IMR-90 (cell line): Measurements from ENCODE around the gene PLXNA3. TPM values are rescaled to one million over a fixed set of nuclear protein-coding genes. Genes with fewer than 3 reads are reported as not detected.

Experiments
- ATAC-seq: fragments of 200-7000 bp; cut with Tn5 transposase; 2 replicates; pipeline ENCODE4 v1.9.1; 2020; ENCODE audit warnings: low read depth, mild to moderate bottlenecking, moderate library complexity
- BruUV-seq: library from RNA; stranded (reverse); fragments of 400-500 nt; replicated peaks from 2 replicates; lab custom pipeline; 2021; lab: Mats Ljungman, UMichigan
- CTCF ChIA-PET: fragments of 300-600 bp; formaldehyde crosslinking; extraction: SDS; loops from one replicate; lab custom pipeline; 2021; ENCODE audit warnings: antibody characterized with exemption; lab: Yijun Ruan, JAX
- POLR2A ChIA-PET: fragments of 300-600 bp; sonication (Branson Sonifier 250); formaldehyde crosslinking; loops from one replicate; lab custom pipeline; 2022; ENCODE audit warnings: antibody characterized with exemption; ENCODE audit not compliant: unreplicated experiment; lab: Charles Lee
- DNase-seq: peaks from one replicate; pipeline ENCODE4 v3.0.0; 2013
- H2AFZ ChIP-seq: replicated peaks from 2 replicates; pipeline ENCODE3; 2013; ENCODE audit warnings: low read length, mild to moderate bottlenecking; ENCODE audit not compliant: poor library complexity
- H2AK5ac ChIP-seq: 2 replicates; pipeline ENCODE4 v1.6.1; 2013; ENCODE audit warnings: low read depth, low read length, inconsistent platforms
- H2AK9ac ChIP-seq: replicated peaks from 2 replicates; pipeline ENCODE3; 2013; ENCODE audit warnings: mild to moderate bottlenecking, low read depth, low read length, moderate library complexity; ENCODE audit not compliant: poor library complexity
- H2BK120ac ChIP-seq: 2 replicates; pipeline ENCODE4 v1.6.1; 2013; ENCODE audit warnings: low read depth, low read length, inconsistent platforms
- H2BK15ac ChIP-seq: 3 replicates; pipeline ENCODE4 v1.6.1; 2013; ENCODE audit warnings: low read depth, low read length, inconsistent platforms
- H2BK20ac ChIP-seq: 2 replicates; pipeline ENCODE4 v1.6.1; 2013; ENCODE audit warnings: low read depth, mild to moderate bottlenecking, inconsistent platforms, low read length, moderate library complexity
- H2BK5ac ChIP-seq: 2 replicates; pipeline ENCODE4 v1.6.1; 2013; ENCODE audit warnings: mild to moderate bottlenecking, low read depth, low read length, inconsistent platforms; ENCODE audit not compliant: poor library complexity, severe bottlenecking
- H3K14ac ChIP-seq: replicated peaks from 2 replicates; pipeline ENCODE4 v1.6.1; 2013; ENCODE audit warnings: low read depth, low read length, inconsistent platforms
- H3K18ac ChIP-seq: 2 replicates; pipeline ENCODE4 v1.6.1; 2013; ENCODE audit warnings: low read depth, low read length, control low read depth
- H3K23ac ChIP-seq: 2 replicates; pipeline ENCODE4 v1.6.1; 2013; ENCODE audit warnings: low read depth, low read length, inconsistent platforms
- H3K27ac ChIP-seq: 2 replicates; pipeline ENCODE4 v1.5.1; 2013; ENCODE audit warnings: mild to moderate bottlenecking, control low read depth, low read length; ENCODE audit not compliant: insufficient read depth
- H3K27me3 ChIP-seq: 2 replicates; pipeline ENCODE4 v1.6.1; 2013; ENCODE audit warnings: low read length; ENCODE audit not compliant: control insufficient read depth, insufficient read depth
- H3K36me3 ChIP-seq: 2 replicates; pipeline ENCODE4 v1.6.1; 2013; ENCODE audit warnings: low read length, mixed read lengths; ENCODE audit not compliant: control insufficient read depth, insufficient read depth
- H3K4ac ChIP-seq: 2 replicates; pipeline ENCODE4 v1.6.1; 2013; ENCODE audit warnings: low read depth, low read length, inconsistent platforms
- H3K4me1 ChIP-seq: 2 replicates; pipeline ENCODE4 v1.6.1; 2013; ENCODE audit warnings: low read length, mixed read lengths; ENCODE audit not compliant: control insufficient read depth, insufficient read depth
- H3K4me2 ChIP-seq: 2 replicates; pipeline ENCODE4 v1.6.1; 2013; ENCODE audit warnings: low read depth, mild to moderate bottlenecking, control low read depth, low read length, moderate library complexity
- H3K4me3 ChIP-seq: 2 replicates; pipeline ENCODE4 v1.5.1; 2013; ENCODE audit warnings: low read depth, mild to moderate bottlenecking, control low read depth, low read length, moderate library complexity; ENCODE audit not compliant: insufficient read depth
- H3K56ac ChIP-seq: 2 replicates; pipeline ENCODE4 v1.6.1; 2013; ENCODE audit warnings: low read length, inconsistent platforms; ENCODE audit not compliant: insufficient read depth; ENCODE audit errors: extremely low read depth
- H3K79me1 ChIP-seq, 2 experiments: 2 replicates each; pipeline ENCODE4 v1.6.1; 2013; ENCODE audit warnings: low read length in 2 of 2, inconsistent platforms in 1 of 2, low read depth in 1 of 2
- H3K9ac ChIP-seq: 2 replicates; pipeline ENCODE4 v1.6.1; 2013; ENCODE audit warnings: low read depth, low read length, control low read depth
- H3K9me1 ChIP-seq: 2 replicates; pipeline ENCODE4 v1.6.1; 2013; ENCODE audit warnings: low read length, inconsistent platforms; ENCODE audit not compliant: insufficient read depth
- H3K9me3 ChIP-seq: 2 replicates; pipeline ENCODE4 v1.6.1; 2013; ENCODE audit warnings: low read length; ENCODE audit not compliant: control insufficient read depth, insufficient read depth
- H4K20me1 ChIP-seq: 2 replicates; pipeline ENCODE4 v1.6.1; 2013; ENCODE audit warnings: low read length, inconsistent platforms; ENCODE audit not compliant: insufficient read depth
- H4K5ac ChIP-seq: 2 replicates; pipeline ENCODE4 v1.6.1; 2013; ENCODE audit warnings: mild to moderate bottlenecking, low read depth, low read length, control low read depth
- H4K8ac ChIP-seq, 2 experiments: 2 replicates each; pipeline ENCODE4 v1.6.1; 2013; ENCODE audit warnings: low read depth in 2 of 2, low read length in 2 of 2, control low read depth in 1 of 2, inconsistent platforms in 1 of 2
- H4K91ac ChIP-seq: 2 replicates; pipeline ENCODE4 v1.6.1; 2013; ENCODE audit warnings: low read depth, low read length, inconsistent platforms; ENCODE audit not compliant: insufficient read depth
- RFX5 ChIP-seq: IDR thresholded peaks from 2 replicates; pipeline ENCODE4 v1.8.0; 2012; ENCODE audit warnings: low read depth, mild to moderate bottlenecking, low read length, moderate library complexity
- USF2 ChIP-seq: fragments of 150-350 bp; IDR thresholded peaks from 2 replicates; pipeline ENCODE4 v1.6.1; 2017; ENCODE audit warnings: mild to moderate bottlenecking, antibody characterized with exemption, low read length, low read depth
- WGBS, 2 experiments: methylation state at CpG; one replicate each; pipeline versions ENCODE4 v1.1.5 to v1.1.7; 2013; ENCODE audit warnings: missing lambda C conversion rate in 2 of 2; ENCODE audit not compliant: insufficient read length in 1 of 2; ENCODE audit errors: extremely low coverage in 2 of 2; 5-methylcytosine and 5-hydroxymethylcytosine counted together
- dilution Hi-C: fragments of 300-500 bp; cut with HindIII; formaldehyde crosslinking; loops from one replicate; pipeline ENCODE4 v1.14.3; 2018; ENCODE audit warnings: low sequenced_read_pairs; ENCODE audit not compliant: unreplicated experiment
- in situ Hi-C: fragments of 300-500 bp; cut with MboI; formaldehyde crosslinking; loops from 3 replicates; pipeline ENCODE4 v1.14.3; 2019; ENCODE audit warnings: low sequenced_read_pairs, inconsistent platforms, mixed read lengths
- intact Hi-C: fragments of 100-400 bp; cut with micrococcal nuclease; formaldehyde crosslinking; loops from 2 replicates; pipeline ENCODE4 v1.10.0; 2022
- polyA plus RNA-seq, 3 experiments: library from polyadenylated mRNA; depleted of rRNA; stranded (reverse); fragments of >200 nt; gene quantifications; 2 replicates each; pipeline ENCODE4 v1.2.3, GENCODE V29; 2012; ENCODE audit warnings: low replicate concordance in 1 of 3
- total RNA-seq: library from RNA; depleted of rRNA; stranded (reverse); fragments of >200 nt; gene quantifications from 2 replicates; pipeline ENCODE4 v1.2.3, GENCODE V29; 2012

Gene PLXNA3
- total and polyA plus RNA-seq, 2 of the 4 experiments (the other 2 are of a cell fraction) = 4.3 to 111 TPM

GRCh38 chrX:154411981-154412340 is 46.1 kb upstream of the PLXNA3 start:
- H3K23ac ChIP-seq = no peak overlapping the region; the same call in 1 of the 2 replicates
- no peak overlapping the region for H2BK15ac ChIP-seq
- POLR2A ChIA-PET = no interaction called here
- peaks cover 5% of the 10 kb centered on the region for H3K36me3 ChIP-seq
- peak overlapping the region; percentile 18; the same call in 1 of the 2 replicates for H4K91ac ChIP-seq
- peak overlapping the region; percentile 57 for H3K4me2 ChIP-seq
- H2AK5ac ChIP-seq = peak overlapping the region; percentile 57
- dilution Hi-C loops (no loop called here), in situ Hi-C loops (no loop called here), intact Hi-C loops (loop anchor here (5.0 kb wide), 1 partner anchor 120 kb away; no protein-coding TSS in a partner anchor)
- no peaks in the 10 kb centered on the region for H3K9me3 ChIP-seq
- H4K8ac ChIP-seq = peak overlapping the region; percentile 69; a peak in 3 of 4 replicates
- no peak overlapping the region for H2BK120ac ChIP-seq
- WGBS, 2 experiments = 47% methylated on average over 11 of the region's 29 CpGs; no CpG with 5 or more reads in 1 of the 2 experiments
- no peak for TF ChIP-seq RFX5
- TF ChIP-seq USF2 = peak; percentile 26; the same call in 1 of the 2 replicates
- H2BK20ac ChIP-seq = no peak overlapping the region
- ATAC-seq (peak; percentile 58), DNase-seq (peak; percentile 26)
- no peaks in the 10 kb centered on the region for H3K27me3 ChIP-seq
- H3K9ac ChIP-seq = peak overlapping the region; percentile 71
- peak overlapping the region; percentile 73; the same call in 1 of the 2 replicates for H3K27ac ChIP-seq
- H3K14ac ChIP-seq = no peak overlapping the region
- H3K4me1 ChIP-seq = peaks cover 4% of the 10 kb centered on the region
- no peak overlapping the region for H3K18ac ChIP-seq
- H3K4ac ChIP-seq = peak overlapping the region; percentile 57
- CTCF ChIA-PET = no interaction called here
- no peaks in the 10 kb centered on the region for H4K20me1 ChIP-seq
- H3K4me3 ChIP-seq = peak overlapping the region; percentile 94
- peaks cover 3% of the 10 kb centered on the region; the same call in 1 of the 2 replicates for H3K9me1 ChIP-seq
- H3K79me1 ChIP-seq = peaks cover 6 to 26% of the 10 kb centered on the region in 2 experiments; a peak in 3 of 4 replicates
- no peak overlapping the region for H3K56ac ChIP-seq
- H2BK5ac ChIP-seq = no peak overlapping the region
- peak overlapping the region; percentile 70 for H2AK9ac ChIP-seq
- no peak overlapping the region for H4K5ac ChIP-seq
- no TSS peak for BruUV-seq
- peak overlapping the region; percentile 95 for H2AFZ ChIP-seq
